ENCODE measurements around the gene MED13L.

GRCh38 chr12:116058574-116058973 lies 218.9 kb downstream of the MED13L start:
- TF ChIP-seq CTCF (IDR thresholded peaks at IDR 0.05) (no peak), POLR2A (IDR thresholded peaks at IDR 0.05) (no peak), EP300 (IDR thresholded peaks at IDR 0.05) (no peak), POLR2AphosphoS5 (IDR thresholded peaks at IDR 0.05) (no peak)
